ENCODE results near the gene ABCG2.

The ABCG2 gene

DNA sequence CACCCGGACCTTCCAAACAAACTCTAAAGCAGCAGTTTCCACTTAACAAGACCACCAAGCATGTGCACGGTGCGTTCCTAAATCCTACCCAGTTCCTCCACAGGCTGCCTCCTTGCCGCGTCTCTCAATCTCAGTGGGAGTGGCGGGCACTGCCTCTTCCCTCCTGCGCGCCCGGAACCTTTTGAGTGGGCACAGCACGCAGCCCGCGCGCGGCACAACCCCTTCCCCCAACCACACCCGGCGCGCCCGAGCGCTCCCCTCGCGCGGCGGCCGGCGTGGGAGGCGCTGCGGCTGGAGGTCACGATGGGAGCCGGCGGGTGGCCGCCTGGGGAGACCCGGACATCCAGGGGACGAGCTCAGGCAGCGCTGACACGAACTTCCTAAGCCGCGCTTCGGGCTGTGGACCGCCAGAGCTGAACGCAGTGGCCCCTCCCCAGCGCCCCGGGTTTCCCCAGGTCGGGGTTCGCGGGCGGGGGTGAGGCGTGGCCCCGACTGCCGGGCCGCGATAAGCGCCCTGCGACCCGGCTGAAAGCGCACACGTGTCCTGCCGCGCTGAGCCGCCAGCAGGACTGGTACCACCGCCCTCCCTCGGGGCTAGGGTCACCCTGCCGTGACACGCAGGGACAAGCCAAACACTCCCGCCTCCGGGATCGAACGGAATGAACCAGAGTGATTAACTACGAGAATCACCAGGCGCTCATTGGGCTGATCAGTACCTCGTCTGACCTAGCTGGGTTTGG is at the start of gene ABCG2:
TSS of gene ABCG2 (minus strand) at position 151 of the 740 bp plus-strand sequence. CDS start 18,644 bp downstream, outside the sequence.
- peak; percentile 39 for DNase-seq

DNA sequence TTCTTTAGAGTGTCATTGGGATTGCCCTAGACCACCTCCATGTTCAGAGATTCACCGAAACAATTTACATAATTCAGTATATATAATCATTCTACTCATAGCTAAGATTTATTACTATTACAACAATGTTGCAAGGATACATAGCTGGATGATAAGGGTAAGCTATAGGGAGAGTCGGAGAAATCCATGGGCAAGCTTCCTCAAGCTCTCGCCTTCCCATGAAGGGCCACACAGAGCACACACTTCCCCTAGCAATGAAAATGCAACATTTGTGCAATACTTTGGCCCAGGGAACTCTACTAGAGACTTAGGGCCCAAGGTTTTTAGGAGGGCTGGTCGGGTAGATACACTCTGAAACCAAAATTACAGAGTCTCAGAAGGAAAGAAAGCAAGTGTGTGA is 49.7 kb upstream of the ABCG2 start:
- DNase-seq = no peak

DNA sequence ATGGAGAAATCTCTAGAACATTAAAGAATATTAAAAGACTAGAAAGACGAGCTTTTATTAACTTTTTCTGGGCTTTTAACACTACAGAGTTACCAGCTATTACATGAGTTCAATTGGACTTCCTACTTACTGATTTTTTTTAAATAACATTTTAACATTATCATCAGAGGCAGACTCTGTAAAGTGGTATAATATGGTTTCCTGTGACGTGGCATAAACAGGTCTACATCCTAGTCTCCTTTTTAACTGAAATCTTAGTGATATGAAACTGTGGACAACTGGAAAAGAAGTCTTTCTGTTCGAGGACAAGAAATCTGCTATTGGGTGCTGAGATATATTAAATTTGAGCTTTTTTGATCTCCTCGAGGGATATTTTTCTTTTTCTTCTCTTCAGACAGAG is 48.7 kb upstream of the ABCG2 start:
- DNase-seq = no peak

DNA sequence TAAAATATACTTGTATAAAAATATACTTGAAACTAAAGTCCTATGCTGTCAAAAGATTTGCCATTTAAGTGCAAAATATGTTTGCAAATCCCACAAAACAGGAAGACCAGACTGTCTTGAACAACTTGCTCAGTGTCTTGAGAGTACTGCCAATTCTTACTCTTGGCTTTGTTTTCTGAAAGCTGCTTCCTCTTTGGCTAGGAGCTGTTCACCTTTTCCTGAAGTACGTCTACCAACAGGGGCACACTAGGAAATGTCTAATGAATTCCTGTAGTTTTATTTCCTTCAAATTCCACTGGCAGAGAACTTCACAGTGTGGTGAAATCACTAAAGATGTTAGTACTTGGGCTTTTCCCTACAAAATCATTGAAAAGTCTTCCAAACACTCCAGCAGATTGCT is 46.4 kb upstream of the ABCG2 start:
- DNase-seq = no peak

DNA sequence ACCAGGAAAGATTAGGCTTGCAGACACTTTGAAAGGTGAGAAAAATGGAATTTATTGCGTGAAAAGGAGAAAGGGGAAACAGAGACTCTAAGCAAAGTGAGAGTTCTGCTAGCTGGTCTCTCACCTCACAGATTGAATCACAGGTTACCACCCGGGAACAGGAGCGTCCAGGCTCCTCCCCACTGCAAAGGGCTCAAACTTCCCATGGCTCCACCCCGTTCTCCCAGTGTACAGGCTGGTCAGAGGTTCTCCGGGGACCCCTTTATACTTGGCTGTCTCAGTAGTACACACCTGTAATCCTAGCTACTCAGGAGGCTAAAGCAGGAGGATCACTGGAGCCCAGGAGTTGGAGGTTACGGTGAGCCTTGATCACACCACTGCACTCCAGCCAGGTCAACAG is 44.0 kb upstream of the ABCG2 start:
- no peak for DNase-seq

DNA sequence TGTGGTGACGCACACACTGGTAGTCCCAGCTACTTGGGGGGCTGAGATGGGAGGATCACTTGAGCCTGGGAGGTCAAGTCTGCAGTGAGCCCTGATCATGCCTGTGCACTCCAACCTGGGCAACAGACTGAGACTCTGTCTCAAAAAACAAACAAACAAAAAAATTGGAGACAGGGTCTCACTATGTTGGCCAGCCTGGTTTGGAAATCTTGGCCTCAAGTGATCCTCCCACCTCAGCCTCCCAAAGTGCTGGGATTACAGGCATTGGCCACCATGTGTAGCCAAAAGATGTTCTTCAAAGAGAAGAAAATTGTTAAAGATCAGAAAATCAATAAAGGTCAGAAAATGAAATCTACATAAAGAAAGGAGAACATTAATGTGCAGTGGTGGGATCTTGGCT is 41.7 kb upstream of the ABCG2 start:
- no peak for DNase-seq

DNA sequence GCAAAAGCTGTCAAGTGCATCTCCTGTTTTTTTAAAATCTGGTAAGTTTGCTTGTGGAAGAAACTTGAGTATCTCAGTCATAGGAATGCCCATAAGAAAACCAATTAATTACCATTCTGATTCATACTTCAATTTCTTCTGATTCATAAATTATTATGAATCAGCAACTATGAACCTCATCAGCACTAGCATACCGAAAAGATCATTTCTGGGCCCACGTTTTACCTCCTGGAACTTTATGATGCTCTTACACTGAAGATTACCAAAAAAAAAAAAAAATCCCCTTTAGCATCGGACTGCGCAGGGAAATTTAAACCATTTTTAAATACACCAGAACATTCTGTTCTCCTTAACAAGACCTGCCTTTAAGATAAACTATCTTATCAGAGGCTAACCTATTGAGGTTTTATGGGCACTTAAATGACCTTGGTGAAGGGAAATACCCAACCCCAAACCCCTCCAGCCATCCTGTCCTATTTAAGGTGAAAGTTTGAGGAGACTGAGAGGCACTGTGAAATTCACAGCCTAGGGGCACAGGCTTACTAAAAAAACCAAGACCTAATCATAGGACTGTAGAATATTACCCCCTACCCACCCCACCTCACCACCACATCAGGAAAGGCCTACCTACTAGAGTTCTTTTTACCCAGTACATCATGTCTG is 38.2 kb upstream of the ABCG2 start:
- no peak for DNase-seq

DNA sequence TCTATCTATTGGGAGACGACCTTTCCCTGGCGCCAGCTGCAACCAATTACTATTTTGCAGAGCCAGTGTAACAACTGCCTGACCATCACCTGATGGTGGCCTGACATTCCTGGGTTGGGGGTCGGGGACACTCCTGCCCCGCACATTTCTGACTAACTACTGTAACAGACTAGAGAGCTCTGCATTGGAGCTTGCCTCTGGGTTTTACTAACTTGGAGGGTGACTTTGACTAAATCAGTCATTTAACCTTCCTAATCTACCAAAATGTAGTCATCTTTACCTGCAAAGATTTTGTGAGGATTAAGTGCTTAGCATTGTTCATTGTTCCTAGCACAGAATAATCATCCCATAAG is 37.5 kb upstream of the ABCG2 start:
- DNase-seq = no peak

DNA sequence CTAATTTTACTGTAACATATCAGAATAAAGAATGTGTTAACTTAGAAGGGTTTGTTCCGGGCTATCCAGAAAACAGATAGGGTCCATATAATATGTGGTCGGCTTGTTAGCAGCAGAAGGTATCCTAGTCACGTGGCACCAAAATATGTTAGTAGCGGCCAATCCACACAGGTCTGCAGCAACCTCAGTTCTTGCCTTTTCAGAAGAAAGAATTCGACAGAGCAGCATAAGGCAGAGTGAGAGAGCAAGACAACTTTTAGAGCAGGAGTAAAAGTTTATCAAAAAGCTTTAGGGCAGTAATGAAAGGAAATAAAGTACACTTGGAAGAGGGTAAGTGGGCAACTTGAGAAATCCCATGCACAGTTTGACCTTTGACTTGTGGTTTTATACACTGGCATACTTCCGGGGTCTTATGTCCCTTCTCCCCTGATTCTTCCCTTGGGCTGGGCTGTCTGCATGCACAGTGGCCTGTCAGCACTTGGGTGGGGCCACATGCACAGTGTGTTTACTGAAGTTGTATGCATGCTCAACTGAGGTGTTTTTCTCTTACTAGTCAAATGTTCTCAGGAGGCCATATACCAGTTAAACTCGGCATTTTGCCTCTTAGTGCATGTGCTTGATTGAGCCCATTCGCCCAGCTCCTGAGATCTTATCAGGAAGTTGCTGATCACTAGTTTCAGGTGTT is 37.0 kb upstream of the ABCG2 start:
- no peak for DNase-seq

DNA sequence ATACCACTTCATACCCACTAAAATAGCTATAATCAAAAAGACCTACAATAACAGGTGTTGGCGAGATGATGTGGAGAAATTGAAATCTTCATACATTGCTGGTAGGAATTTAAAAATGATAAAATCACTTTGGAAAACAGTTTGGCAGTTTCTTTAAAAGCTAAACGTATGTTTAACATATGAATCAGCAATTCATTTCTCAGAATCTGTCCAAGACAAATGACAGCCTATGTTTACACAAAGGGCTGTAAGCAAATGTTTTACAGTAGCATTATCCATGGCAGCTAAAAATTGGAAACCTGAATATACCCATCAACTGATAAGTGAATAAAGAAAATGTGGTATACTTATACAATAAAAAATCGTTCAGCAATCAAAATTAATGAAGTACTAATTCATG is 33.0 kb upstream of the ABCG2 start:
- no peak for DNase-seq

DNA sequence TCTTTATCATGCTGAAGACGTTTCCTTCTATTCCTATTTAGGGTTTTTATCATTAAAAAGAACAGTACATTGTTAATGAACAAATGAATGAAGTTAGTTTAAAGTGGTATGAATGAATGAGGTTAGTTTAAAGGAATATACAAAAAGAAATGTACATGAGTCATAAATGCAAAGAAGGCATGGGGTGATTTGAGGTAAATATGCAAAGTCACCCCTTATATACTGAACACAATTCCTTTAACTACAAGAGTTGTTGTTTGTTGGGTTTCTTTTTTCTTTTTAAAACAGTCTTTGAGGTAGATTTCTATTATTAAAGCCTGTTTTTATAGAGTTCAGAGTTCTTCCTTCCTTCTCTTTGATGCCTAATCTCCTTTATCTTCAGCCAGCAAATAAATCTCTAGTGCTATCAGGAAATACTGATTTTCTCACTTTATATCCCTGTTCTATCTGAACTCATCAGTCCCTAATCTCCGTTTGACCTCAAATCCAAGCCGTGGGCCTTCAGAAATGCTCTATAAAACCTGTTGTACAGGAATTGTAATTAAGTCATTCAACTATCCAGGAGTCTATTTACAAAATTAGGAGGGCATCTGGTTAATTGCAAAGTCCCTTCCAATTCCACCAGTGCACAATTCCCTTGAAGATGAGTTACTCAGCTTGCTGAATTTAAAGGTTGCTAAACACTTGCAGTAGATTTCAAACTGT is 31.6 kb upstream of the ABCG2 start:
- no peak for DNase-seq

DNA sequence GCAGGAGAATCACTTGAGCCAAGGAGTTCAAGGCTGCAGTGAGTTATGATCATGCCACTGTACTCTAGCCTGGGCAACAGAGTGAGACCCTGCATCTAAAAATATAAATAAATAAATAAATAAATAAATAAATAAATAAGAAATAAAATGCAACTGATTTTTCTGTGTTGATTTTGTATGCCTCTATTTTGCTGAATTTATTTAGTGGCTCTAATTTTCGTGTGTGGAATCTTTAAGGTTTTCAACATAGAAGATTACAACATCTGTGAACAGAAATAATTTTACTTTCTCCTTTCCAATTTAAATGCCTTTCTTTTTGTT is 30.9 kb upstream of the ABCG2 start:
- no peak for DNase-seq

DNA sequence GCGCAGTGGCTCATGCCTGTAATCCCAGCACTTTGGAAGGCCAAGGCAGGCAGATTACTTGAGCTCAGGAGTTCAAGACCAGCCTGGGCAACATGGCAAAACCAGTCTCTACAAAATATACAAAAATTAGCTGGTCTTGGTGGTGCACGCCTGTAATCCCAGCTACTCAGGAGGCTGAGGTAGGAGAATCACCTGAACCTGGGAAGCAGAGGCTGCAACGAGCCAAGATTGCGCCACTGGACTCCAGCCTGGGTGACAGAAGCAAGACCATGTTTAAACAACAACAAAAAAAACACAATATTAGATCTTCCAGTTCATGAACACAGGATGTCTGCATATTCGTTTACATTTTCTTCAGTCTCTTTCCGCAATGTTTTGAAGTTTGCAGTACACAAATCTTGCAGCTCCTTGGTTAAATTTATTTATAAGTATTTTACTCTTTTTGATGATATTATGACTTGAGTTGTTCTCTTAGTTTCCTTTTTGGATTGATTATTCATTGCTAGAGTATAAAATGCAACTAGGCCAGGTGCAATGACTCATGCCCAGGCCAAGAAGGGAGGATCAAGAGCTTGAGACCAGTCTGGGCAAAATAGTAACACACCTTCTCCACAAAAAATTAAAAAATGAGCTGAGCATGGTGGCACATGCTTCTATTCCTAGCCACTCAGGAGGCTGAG is 30.4 kb upstream of the ABCG2 start:
- DNase-seq = no peak

DNA sequence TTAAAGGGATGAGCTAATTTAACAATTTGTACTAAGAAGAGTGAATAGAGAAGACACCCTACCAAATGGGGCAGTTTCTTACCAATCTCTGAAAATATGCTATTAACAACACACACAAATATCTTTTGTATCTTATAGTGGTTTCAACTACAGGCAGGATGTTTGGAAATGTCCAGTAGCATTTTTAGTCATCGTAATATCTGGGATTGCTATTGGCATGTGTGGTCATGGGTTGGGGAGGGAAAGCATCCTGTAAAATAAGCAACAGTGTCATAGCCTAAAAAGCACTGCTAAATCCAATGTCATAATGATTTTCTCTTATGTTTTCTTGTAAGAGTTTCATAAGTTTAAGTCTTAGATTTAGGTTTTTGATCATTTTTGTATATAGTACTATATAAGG is 29.3 kb upstream of the ABCG2 start:
- DNase-seq = no peak

DNA sequence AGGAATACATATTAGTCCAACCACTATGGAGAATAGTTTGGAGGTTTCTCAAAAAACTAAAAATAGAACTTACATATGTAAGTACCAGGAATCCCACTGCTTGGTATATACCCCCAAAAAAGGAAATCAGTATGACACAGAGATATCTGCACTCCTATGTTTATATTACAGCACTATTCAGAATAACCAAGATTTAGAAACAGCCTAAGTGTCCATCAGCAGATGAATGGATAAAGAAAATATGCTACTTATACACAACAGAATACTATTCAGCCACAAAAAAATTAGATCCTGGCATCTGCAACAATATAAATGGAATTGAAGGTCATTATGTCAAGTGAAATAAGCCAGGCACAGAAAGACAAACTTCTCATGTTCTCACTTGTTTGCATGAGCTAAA is 27.5 kb upstream of the ABCG2 start:
- DNase-seq = no peak

DNA sequence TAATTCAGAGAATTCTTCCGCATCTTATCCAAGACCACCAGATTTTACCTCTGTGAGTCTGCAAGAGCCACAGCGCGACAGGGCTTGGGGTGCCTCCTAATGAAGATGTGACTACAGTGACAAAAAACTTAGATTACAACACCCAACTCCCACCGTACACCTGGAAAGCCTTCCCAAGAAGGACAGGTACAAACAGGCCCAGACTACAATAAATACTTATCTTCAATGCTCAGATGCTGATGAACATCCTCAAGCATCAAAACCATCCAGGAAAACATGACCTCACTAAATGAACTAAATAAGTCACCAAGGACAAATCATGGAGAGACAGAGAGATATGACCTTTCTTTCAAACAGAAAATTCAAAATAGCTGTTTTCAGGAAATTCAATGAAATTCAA is 20.8 kb upstream of the ABCG2 start:
- DNase-seq = no peak

DNA sequence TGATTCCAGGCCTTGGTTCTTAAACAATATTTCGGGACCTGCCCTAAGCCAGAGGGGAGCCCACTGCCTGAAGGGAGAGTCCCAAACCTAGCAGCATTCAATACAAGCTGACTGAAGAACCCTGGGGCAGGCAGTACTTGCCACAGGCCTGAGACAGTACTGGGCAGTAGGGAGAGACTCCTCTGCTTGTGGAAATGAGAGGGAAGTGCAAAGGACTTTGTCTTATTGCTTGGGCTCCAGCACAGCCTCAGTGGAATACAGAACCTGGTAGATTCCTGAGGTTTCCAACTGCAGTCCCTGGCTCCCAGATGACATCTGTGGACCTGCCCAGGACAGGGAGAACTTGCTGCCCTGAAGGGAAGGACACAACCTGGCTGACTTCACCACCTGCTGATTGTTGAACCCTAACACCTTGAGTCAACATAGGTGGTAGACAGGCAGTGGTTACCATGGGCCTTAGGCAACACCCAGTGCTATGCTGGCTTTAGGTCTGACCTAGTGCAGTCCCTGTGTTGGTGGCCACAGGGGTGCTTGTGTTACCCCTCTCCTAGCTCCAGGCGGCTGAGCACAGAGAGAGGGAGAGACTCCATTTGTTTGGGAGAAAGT is 20.3 kb upstream of the ABCG2 start:
- DNase-seq = no peak

DNA sequence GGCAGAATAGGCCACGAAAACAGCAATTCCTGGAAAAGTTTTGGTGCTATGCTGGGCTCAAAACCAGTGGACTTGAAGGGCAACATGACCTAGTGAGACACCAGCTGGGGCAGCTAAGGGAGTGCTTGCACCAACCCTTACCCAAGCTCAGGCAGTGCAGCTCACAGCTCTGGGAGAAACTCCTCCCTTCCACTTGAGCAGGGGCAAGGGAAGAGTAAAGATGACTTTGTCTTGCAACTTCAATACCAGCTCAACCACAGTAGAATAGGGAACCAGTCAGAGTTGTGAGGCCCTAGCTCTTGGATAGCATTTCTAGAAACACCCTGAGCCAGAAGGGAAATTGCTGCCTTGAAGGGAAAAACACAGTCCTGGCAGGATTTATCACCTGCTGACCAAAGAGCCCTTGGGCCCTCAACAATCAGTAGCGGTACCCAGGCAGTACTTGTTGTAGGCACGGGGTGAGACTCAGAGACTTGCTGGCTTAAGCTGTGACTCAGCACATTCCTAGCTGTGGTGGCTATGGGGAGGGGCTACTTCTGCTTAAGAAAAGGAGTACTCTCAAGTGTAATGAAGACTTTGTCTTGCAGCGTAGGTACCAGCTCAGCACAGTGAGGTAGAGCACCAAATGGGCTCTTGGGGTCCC is 19.7 kb upstream of the ABCG2 start:
- DNase-seq = no peak

DNA sequence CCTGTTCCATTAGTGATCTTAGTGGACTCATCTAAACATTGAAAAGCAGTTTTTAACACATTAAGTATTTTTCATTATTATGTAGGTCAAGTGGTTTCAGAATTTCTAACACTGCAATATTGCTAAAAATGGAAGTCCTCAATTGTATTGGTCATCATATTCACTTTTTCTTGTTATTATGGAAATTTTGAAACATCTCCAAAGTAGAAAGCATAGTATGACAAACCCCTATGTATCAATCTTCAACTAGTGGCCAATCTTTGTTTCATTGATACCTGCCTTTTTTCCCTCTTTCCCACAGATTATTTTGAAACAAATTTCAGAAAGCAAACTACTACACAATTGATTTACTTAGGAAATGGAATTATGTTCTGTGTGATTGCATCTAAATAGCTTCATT is 14.5 kb upstream of the ABCG2 start:
- DNase-seq = no peak

DNA sequence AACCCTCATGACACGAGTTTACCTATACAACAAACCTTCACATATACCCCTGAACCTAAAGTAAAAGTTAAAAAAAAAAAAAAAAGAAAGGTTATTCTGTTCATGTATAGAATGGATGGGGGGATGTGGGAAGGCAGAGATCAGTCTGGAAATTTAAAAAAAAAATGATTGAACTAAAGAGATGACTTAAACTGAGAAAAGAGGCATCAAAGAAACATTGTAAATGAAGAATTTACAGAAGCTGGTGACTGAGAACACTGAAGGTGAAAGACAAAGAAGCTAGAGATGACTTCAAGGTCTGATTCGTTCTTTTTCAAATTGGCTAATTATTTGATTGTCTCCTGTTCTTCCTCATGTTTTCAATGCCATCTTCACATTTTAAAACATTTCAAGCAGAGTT is 12.8 kb upstream of the ABCG2 start:
- no peak for DNase-seq

DNA sequence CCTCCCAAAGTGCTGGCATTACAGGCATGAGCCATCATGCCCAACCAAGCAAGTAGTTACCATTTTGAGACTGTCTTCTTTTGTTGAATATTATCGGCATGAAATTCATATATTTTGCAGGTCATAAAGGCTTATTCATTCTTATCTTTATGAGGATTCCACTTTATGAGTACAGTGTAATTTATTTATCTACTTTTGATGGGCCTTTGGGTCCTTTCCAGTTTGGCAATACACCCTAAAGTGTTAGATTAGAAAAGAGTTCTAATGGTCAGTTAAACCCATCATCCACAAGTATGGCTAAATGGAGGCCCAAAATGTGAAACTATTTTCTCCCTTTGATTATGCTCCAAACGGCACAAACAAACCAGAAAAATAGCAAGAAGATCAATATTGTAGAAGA is 10.9 kb upstream of the ABCG2 start:
- no peak for DNase-seq

DNA sequence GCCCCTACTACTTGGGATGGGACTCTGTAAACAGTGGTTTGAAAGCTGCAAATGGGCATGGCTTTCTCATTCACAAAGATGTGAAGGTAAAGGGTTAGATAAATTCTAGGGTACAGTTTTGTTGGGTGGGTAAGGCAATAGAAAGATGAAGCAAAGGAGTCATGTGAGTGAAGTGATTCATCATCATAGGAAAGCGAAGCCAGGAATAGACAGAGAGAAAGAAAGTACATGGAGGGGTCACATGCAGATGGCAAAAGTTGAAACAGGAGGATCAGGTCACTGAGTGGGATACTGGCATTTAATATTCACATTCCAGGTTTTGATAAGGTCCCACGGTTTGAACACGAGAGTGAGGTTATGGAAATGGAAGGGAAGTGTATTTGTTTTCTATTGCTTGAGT is 8.2 kb upstream of the ABCG2 start:
- no peak for DNase-seq
